CD4-positive, alpha-beta T cell treated with Interleukin-17A for 4 hours (primary cell): ENCODE data around the gene PLD4.
"Not testable (repeated sequence)": the region's sequence is repeated elsewhere in the genome, so short reads cannot be mapped to it uniquely, and the experiment has no call there.

ENCODE experiments used
- DNase-seq: peaks from one replicate; pipeline ENCODE4 v3.0.0-alpha.2; 2020; ENCODE audit warnings: mixed read lengths

PLD4 gene

GRCh38 chr14:104900639-104901512 lies 23.8 kb upstream of the PLD4 start:
- no peak for DNase-seq

DNA sequence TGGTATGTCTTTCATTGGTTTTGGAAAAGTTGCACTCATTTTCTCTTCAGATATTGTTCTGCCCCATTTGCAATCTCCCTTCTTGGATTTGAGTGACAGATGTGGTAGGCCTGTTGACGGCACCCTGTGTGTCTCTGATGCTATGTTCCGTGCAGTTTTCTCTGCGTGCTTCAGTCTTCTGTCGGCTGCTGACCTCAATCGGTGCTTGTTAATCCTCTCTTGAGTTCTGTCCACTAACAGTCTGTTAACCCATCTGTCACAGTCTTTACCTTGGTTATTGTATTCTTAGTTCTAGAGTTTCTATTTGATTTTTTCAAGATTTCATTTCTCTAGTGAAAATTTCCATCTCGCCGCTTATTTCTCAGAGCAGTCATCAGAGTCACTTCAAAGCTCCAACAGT lies 20.7 kb upstream of the PLD4 start:
- no peak for DNase-seq

DNA sequence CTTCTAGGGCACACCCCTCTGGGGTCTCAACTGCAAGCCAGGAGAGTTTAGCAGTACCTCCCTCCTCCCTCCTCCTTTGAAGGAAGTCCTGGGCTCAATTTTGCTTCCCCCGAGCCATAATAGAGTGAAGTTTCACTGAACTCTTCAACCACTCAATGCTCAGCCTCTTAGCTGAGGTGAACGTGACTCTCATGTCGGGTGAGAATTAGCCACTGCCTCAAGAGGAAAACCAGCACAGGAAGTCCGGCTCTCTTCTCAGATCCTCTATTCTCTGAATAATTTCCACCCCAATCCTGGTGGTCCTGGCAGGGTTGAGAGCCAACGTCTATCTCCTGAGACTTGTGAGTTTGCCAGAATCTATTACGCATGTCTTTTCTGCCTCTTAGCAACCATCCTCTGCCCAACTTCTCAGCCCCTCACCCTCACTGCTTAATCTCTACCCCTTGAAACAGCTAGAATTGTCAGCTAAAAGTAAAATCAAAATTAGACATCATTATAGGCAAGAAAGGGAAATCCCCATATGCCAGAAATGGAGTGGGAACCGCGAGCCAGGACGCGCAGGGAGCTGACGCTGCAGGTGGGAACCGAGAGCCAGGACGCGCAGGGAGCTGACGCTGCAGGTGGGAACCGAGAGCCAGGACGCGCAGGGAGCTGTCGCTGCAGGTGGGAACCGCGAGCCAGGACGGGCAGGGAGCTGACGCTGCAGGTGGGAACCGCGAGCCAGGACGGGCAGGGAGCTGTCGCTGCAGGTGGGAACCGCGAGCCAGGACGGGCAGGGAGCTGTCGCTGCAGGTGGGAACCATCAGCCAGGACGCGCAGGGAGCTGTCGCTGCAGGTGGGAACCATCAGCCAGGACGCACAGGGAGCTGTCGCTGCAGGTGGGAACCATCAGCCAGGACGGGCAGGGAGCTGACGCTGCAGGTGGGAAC lies 19.8 kb upstream of the PLD4 start:
- DNase-seq: not testable (repeated sequence)

DNA sequence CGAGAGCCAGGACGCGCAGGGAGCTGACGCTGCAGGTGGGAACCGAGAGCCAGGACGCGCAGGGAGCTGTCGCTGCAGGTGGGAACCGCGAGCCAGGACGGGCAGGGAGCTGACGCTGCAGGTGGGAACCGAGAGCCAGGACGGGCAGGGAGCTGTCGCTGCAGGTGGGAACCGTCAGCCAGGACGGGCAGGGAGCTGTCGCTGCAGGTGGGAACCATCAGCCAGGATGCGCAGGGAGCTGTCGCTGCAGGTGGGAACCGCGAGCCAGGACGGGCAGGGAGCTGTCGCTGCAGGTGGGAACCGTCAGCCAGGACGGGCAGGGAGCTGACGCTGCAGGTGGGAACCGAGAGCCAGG lies 19.1 kb upstream of the PLD4 start:
- DNase-seq: not testable (repeated sequence)

GRCh38 chr14:104908303-104908702 lies 16.4 kb upstream of the PLD4 start:
- DNase-seq: no peak

DNA sequence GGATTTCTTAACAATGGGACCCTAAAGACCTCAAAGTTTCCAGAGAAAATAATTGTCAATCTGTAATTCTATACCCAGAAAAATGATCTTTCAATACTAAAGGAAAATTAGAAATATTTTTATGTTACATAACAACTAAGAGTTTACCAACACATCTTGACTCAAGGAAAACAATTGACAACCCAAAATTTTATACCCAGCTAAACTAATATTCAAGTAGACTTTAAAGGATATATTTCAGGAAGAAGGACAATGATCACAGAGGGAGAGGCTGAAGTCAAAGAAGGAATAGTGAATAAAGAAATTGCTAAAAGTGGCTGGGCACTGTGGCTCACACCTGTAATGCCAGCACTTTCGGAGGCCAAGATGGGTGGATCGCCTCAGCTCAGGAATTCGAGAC lies 12.6 kb upstream of the PLD4 start:
- no peak for DNase-seq

GRCh38 chr14:104913435-104913834 lies 11.2 kb upstream of the PLD4 start:
- DNase-seq: no peak

- DNase-seq: no peak
These were observed 7.6 kb upstream of the PLD4 start for GRCh38 chr14:104917116-104917515.

DNA sequence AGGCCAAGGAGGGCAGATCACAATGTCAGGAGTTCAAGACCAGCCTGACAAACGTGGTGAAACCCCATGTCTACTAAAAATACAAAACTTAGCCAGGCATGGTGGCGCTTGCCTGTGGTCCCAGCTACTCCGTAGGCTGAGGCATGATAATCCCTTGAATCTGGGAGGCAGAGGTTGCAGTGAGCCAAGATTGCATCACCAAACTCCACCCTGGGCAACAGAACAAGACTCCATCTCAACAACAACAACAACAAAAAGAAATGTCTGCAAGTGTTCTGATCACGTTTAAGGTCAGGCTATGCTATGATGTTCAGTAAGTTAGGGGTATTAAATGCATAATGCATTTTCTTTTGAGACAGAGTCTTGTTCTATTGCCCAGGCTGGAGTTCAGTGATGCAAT lies 6.7 kb upstream of the PLD4 start:
- DNase-seq: no peak

DNA sequence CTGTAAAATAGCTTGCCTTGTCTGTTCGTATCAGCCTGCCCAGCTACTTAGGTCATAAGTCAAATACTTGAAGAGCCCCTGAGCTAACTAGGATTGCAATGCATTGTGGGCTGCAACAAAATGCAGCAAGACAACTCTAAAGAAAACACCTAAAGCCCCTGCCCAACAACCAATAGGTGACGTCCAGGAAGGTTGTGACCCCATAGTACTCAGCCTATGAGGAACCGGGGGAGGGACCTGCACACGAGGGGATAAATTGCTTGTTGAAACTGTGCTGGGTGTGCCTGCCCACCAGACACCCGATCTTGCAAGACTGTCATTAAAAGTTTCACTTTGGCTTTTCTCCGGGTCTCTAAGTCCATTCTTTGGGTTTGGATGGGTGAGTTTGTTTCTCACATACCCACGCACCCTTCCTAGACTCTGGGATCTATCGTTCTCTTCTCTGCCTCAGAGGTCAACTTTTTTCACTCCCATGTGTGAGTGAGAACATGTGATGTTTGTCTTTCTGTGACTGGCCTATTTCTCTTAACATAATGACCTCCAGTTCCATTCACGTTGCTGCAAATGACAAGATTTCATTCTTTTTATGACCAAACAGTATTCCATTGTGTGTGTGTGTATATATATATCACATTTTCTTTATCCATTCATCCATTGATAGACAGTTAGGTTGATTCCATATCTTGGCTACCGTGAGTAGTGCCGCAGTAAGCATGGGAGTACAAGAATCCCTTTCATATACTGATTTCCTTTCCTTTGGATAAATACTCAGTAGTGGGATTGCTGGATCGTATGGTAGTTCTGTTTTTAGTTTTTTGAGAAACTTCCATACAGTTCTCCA lies 5.3 kb upstream of the PLD4 start:
- not testable (repeated sequence) for DNase-seq

GRCh38 chr14:104919993-104920315 lies 4.7 kb upstream of the PLD4 start:
- no peak for DNase-seq

GRCh38 chr14:104923640-104924420 lies 849 bp upstream of the PLD4 start:
- no peak for DNase-seq

GRCh38 chr14:104925214-104925854 lies 655 bp downstream of the PLD4 start:
- DNase-seq: no peak

DNA sequence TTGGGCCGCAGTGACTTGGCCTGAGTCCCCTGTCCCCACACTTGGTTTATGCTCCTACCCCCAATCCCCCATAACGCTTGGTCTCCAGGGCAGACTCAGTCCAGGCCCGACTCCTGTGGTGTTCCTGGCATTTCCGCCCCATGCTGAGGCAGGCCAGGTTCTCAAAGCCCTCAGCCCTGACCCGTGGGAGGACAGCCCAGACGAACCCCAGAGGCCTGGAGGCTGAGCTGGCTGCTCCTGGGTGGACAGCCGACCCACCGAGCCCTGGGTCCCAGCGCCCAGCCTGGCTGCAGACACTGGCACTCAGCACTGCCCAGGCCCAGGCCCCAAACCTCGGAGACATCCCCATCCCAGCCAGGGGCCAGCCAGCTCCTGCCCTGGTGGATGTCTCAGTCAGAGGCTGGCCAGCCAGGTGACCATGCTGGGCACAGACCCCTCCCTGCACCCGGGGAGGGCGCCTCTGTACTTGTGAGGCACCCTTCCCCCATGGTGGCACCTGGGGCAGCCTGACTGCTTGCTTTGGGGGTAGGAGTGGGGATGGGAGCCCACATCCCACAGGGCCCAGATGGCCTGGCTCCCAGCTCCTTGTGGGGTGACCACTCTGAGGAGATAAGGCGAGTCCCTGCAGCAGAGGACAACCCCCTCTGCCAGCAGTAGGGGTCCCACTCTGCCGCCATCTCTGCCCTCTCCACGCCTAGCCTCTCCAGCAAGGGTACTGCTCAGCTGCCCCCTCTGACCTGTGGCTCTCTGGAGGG lies 1.4 kb downstream of the PLD4 start:
- DNase-seq: no peak

DNA sequence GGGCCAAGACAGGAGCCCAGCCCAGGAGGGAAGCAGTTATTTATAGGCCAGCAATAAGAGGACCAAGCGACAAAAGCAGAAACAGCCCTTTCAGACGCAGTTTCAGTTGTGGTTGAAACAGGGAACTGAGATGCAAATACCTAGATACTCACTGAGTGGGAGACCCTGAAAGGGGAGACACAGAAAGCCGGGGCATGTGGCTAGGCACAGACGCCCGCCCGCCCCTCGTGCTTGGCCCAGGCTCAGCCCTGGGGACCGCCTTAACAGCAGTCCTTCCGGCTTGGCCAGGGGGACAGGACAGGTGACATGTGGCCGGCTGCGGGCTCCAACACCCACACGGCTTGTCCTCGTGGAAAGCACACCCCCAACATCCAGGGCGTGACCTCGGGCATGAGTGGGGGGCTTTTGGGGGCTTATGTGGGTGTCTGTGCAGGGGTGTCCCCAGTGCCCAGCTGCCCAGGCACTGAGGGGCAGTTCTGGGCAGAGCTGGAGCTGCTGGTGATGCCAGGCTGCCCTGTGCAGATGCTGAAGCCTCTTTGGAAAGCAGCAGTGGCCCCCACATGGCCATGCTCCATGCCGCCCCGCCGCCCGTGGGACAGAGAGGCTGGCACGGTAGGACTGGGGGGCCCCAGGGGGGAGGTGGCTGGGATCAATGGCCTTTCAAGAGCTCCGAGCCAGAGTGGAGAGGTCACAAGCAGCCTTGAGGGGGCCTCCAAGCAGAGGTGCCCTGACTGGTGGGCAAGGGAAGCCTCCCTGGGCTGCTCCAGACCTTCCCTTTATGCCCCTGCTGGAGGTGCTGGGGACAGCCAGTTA lies 2.1 kb downstream of the PLD4 start:
- DNase-seq: no peak

DNA sequence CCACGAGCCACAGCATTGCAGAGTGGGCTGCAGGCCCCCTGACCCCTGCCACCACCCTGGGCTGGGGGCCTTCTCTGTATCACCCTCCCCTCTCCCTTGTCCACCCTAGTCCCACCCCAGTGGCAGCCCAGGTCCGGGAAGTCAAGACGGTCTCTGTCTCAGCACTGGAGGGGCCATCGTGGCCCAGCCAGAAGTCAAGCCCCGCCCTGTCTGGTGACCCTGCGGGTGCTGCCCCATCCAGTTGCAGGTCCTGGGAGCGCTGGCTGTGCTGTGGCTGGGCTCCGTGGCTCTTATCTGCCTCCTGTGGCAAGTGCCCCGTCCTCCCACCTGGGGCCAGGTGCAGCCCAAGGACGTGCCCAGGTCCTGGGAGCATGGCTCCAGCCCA lies 2.7 kb downstream of the PLD4 start:
- DNase-seq: no peak

DNA sequence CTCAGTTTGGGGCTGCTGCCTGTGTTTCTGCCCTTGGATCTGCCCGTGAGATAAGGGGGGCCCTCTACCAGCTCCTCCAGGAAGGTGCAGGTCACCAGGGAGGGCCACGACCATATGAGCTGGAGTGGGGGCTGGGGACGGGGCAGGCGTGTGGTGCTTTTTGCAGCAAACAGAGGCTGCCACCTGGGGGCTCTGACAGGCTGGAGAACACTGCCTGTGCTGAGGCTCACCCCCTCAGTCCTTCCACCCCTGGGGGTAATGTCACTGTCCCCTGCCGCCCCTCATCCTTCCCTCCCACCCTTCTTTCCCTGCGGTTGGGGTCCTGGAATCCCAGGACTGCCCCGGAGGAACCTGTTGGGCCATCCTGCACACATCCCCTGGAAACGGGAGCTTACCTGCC lies 3.2 kb downstream of the PLD4 start:
- DNase-seq: no peak

DNA sequence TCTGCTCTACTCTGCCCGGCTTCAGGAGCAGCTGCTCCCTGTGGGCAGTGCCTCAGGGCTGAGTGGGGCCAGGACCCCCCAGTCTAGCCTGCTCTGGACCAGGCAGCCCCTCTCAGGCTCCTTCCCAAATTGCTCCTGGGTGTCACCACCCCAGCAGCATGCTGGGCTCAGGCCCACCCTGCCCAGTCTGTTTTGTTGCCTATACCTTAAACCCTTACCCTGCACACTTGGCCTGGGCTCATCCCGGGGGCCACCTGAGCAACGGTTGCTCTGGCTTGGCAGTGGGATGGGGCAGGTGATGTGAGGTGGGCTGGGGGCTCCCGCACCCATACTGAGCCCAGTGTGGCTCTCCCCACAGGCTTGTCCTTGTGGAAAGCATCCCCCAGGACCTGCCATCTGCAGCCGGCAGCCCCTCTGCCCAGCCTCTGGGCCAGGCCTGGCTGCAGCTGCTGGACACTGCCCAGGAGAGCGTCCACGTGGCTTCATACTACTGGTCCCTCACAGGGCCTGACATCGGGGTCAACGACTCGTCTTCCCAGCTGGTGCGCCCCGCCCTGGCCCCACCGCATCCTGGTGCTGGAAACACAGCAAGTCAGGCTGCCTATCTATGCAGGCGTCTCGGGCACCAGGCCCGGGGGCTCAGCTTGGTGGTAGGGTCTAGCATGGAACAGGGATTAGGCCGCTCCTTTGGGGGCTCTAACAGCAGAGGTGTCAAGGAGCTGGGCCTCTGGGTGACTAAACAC lies 3.9 kb downstream of the PLD4 start:
- DNase-seq: no peak
